GM12873 (cell line): ENCODE results near the gene ATRIP.
A peak's percentile ranks its signal among the peaks of the same experiment; 100 is the strongest.

Experiments
- CTCF ChIP-seq: IDR thresholded peaks from 2 replicates; pipeline ENCODE4 v1.5.1; 2012; ENCODE audit warnings: low read depth, mild to moderate bottlenecking, moderate library complexity, low read length, control low read depth; ENCODE audit not compliant: insufficient read depth; ENCODE audit errors: missing control alignments

ATRIP gene

GRCh38 chr3:48469046-48469915, 22.7 kb downstream of the ATRIP start:
- no peak for TF ChIP-seq CTCF

GRCh38 chr3:48470286-48470685, 23.7 kb downstream of the ATRIP start:
- no peak for TF ChIP-seq CTCF

GRCh38 chr3:48472673-48472922, 26.1 kb downstream of the ATRIP start:
- no peak for TF ChIP-seq CTCF

- peak; percentile 70 for TF ChIP-seq CTCF
Observed at GRCh38 chr3:48472923-48473616, 26.5 kb downstream of the ATRIP start.

- TF ChIP-seq CTCF = no peak
Observed at GRCh38 chr3:48473617-48473952, 27.0 kb downstream of the ATRIP start.

- no peak for TF ChIP-seq CTCF
Observed at GRCh38 chr3:48474619-48475018, 28.1 kb downstream of the ATRIP start.

- TF ChIP-seq CTCF = no peak
Observed at GRCh38 chr3:48475188-48475587, 28.7 kb downstream of the ATRIP start.
